DND-41 (cell line): ENCODE measurements around the gene MS4A1.

ENCODE experiments used
- ATAC-seq: fragments of 200-7000 bp; cut with Tn5 transposase; 3 replicates; pipeline ENCODE4 v1.9.1; 2021; ENCODE audit warnings: low read depth; ENCODE audit not compliant: insufficient read depth
- DNase-seq: peaks from one replicate; pipeline ENCODE4 v3.0.0-alpha.2; 2020
- H2AFZ ChIP-seq: 2 replicates; pipeline ENCODE4 v1.6.0; 2012; ENCODE audit warnings: low read depth, low read length
- H3K27ac ChIP-seq: 2 replicates; pipeline ENCODE4 v1.5.1; 2012; ENCODE audit warnings: low read length, inconsistent platforms
- H3K27me3 ChIP-seq: fragments of 200-600 bp; sonication (generic); 2 replicates; pipeline ENCODE4 v1.6.0; 2012; ENCODE audit warnings: low read length, mild to moderate bottlenecking, inconsistent platforms; ENCODE audit not compliant: insufficient read depth, poor library complexity
- H3K36me3 ChIP-seq: 2 replicates; pipeline ENCODE4 v1.5.1; 2012; ENCODE audit warnings: low read length, inconsistent platforms; ENCODE audit not compliant: insufficient read depth
- H3K4me1 ChIP-seq: 2 replicates; pipeline ENCODE4 v1.5.1; 2012; ENCODE audit warnings: mild to moderate bottlenecking, low read length; ENCODE audit not compliant: insufficient read depth
- H3K4me2 ChIP-seq: 2 replicates; pipeline ENCODE4 v1.6.0; 2012; ENCODE audit warnings: mild to moderate bottlenecking, moderate library complexity, low read length, inconsistent platforms; ENCODE audit not compliant: insufficient read depth
- H3K4me3 ChIP-seq, 2 experiments: fragments of 200-600 bp in 1 of 2; shearing (Covaris generic) in 1 of 2; 2 replicates each; pipeline ENCODE4 v1.5.1; 2012 to 2016; ENCODE audit warnings: inconsistent platforms in 2 of 2, low read length in 2 of 2, mild to moderate bottlenecking in 2 of 2, low read depth in 1 of 2, moderate library complexity in 1 of 2
- H3K79me2 ChIP-seq: 2 replicates; pipeline ENCODE4 v1.6.0; 2012; ENCODE audit warnings: low read length, inconsistent platforms; ENCODE audit not compliant: insufficient read depth
- H3K9ac ChIP-seq: 2 replicates; pipeline ENCODE4 v1.6.0; 2012; ENCODE audit warnings: low read depth, mild to moderate bottlenecking, inconsistent platforms, low read length, moderate library complexity
- H3K9me3 ChIP-seq: 2 replicates; pipeline ENCODE4 v1.5.1; 2012; ENCODE audit warnings: low read length, moderate library complexity, mild to moderate bottlenecking, inconsistent platforms; ENCODE audit not compliant: insufficient read depth, severe bottlenecking
- H4K20me1 ChIP-seq: 2 replicates; pipeline ENCODE4 v1.6.0; 2012; ENCODE audit warnings: low read length; ENCODE audit not compliant: insufficient read depth
- CTCF ChIP-seq: IDR thresholded peaks from 2 replicates; pipeline ENCODE4 v1.5.1; 2012; ENCODE audit warnings: borderline replicate concordance, low read length, moderate library complexity, mild to moderate bottlenecking; ENCODE audit not compliant: poor library complexity, severe bottlenecking; ENCODE audit errors: extremely low read depth
- EZH2 ChIP-seq: IDR thresholded peaks from 3 replicates; pipeline ENCODE4 v1.6.1; 2012; ENCODE audit warnings: borderline replicate concordance, low read depth, mild to moderate bottlenecking, moderate library complexity, low read length, inconsistent platforms; ENCODE audit not compliant: severe bottlenecking

The MS4A1 gene

DNA sequence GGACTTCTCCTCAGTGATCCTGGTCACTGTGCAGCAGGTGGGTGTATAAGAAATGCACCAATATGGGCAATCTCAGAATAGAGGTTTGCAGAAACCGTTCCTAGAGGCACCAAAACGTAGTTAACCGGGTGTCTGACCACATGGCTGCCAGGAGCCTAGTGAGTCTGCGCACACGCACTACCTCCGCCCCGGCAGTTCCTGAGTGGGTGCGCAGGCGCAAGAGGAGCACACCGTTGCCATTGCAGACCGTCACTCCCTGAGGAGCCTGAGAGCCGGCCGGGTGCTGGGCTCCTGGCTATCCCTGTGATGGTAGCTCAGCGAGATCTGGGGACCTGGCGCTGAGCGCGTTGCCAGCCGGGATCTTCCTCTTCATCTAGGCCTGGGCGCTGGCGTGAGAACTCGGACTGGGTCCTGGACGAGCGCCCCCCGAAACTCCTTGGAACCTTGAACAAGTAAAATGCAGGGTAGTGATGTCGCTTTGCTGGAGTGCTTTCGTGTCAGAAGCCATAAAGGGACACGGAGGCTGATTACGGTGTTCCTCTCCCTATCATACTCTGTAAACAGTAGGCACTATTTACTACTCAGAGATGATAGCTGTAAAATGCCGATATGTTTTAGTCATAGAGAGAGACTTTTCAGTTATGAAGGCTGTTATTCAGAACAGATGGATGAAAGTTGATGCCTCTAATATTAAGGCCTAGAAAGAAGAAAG is 59.7 kb downstream of the MS4A1 start, which contains the start of gene MS4A13:
Gene MS4A13 (plus strand): TSS at position 249 of the 712 bp plus-strand sequence. CDS start 2,692 bp downstream, outside the sequence.
- no peaks in the 10 kb centered on the region for H3K4me1 ChIP-seq
- no peak within 1 kb of the TSS for H3K27ac ChIP-seq
- H3K4me3 ChIP-seq: no peak within 1 kb of the TSS
- H3K9me3 ChIP-seq: no peaks in the 10 kb centered on the region
- no peak for DNase-seq
- H3K4me2 ChIP-seq: no peak within 1 kb of the TSS
- H3K27me3 ChIP-seq: no peaks in the 10 kb centered on the region
- H3K36me3 ChIP-seq: no peaks in the 10 kb centered on the region
- no peak within 1 kb of the TSS for H2AFZ ChIP-seq
- H3K9ac ChIP-seq: no peak within 1 kb of the TSS
- no peak for TF ChIP-seq EZH2
- no peak for TF ChIP-seq CTCF
- ATAC-seq: no peak
- H4K20me1 ChIP-seq: no peaks in the 10 kb centered on the region
- H3K79me2 ChIP-seq: no peaks in the 10 kb centered on the region
